ENCODE results near the gene ZNF660. TPM values are rescaled to one million over a fixed set of nuclear protein-coding genes. Genes with fewer than 3 reads are reported as not detected.

ZNF660 gene
- total RNA-seq, 2 experiments from 2014 or later, result 1.0 to 1.2 TPM

DNA sequence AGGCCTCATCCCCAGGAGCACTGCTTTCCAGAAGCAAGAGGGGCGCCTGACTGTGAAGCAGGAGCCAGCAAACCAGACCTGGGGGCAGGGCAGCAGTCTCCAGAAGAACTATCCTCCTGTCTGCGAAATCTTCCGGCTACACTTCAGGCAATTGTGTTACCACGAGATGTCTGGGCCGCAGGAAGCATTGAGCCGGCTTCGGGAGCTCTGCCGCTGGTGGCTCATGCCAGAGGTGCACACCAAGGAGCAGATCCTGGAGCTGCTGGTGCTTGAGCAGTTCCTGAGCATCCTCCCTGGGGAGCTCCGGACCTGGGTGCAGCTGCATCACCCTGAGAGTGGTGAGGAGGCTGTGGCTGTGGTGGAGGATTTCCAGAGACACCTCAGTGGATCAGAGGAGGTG is 27.7 kb upstream of the ZNF660 start:
- Mint-ChIP-seq H3K27me3 (no peaks in the 10 kb centered on the region), H3K36me3 (ENCODE audit: low read depth) (peaks cover 53% of the 10 kb centered on the region), H3K9me3 (peaks cover 9% of the 10 kb centered on the region), H3K4me3 (no peak overlapping the region), H3K27ac (no peak overlapping the region), H3K4me1 (ENCODE audit: low read depth) (peaks cover 19% of the 10 kb centered on the region)
- ChIA-PET CTCF (interaction anchor here (1.0 to 1.4 kb wide), 2 partner anchors 24 to 356 kb away, joined by 3 read pairs; no protein-coding TSS in a partner anchor), POLR2A (interaction anchor here (1.5 kb wide), 1 partner anchor 205 kb away, joined by 3 read pairs; the partner anchor contains the start of gene KIF15)
- no peak for DNase-seq
- no peak for ATAC-seq
- intact Hi-C loops (cut with micrococcal nuclease), result no loop called here
- TF ChIP-seq, protein P1, sequence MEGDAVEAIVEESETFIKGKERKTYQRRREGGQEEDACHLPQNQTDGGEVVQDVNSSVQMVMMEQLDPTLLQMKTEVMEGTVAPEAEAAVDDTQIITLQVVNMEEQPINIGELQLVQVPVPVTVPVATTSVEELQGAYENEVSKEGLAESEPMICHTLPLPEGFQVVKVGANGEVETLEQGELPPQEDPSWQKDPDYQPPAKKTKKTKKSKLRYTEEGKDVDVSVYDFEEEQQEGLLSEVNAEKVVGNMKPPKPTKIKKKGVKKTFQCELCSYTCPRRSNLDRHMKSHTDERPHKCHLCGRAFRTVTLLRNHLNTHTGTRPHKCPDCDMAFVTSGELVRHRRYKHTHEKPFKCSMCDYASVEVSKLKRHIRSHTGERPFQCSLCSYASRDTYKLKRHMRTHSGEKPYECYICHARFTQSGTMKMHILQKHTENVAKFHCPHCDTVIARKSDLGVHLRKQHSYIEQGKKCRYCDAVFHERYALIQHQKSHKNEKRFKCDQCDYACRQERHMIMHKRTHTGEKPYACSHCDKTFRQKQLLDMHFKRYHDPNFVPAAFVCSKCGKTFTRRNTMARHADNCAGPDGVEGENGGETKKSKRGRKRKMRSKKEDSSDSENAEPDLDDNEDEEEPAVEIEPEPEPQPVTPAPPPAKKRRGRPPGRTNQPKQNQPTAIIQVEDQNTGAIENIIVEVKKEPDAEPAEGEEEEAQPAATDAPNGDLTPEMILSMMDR (IDR thresholded peaks at IDR 0.05), result no peak

DNA sequence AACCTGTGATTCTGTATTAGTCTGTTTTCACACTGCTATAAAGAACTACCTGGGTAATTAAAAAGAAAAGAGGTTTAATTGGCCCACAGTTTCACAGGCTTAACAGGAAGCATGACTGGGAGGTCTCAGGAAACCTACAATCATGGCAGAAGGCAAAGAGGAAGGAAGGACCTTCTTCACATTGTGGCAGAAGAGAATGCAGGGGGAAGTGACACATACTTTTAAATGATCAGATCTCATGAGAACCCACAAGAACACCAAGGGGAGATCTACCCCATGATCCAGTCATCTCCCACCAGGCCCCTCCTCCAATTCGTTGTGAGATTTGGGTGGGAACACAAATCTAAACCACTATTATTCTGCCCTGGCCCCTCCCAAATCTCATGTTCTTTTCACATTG is 23.7 kb upstream of the ZNF660 start:
- TF ChIP-seq, protein P1 (IDR thresholded peaks at IDR 0.05), result no peak
- peaks cover 17% of the 10 kb centered on the region for H3K9me3 Mint-ChIP-seq
- intact Hi-C loops (cut with micrococcal nuclease), result no loop called here
- peaks cover 81% of the 10 kb centered on the region for H3K36me3 Mint-ChIP-seq (ENCODE audit: low read depth)
- ATAC-seq (no peak), DNase-seq (no peak)
- CTCF ChIA-PET, result no interaction called here
- POLR2A ChIA-PET, result no interaction called here
- no peak overlapping the region for H3K27ac Mint-ChIP-seq
- peaks cover 14% of the 10 kb centered on the region for H3K4me1 Mint-ChIP-seq (ENCODE audit: low read depth)
- no peaks in the 10 kb centered on the region for H3K27me3 Mint-ChIP-seq
- H3K4me3 Mint-ChIP-seq, result no peak overlapping the region

DNA sequence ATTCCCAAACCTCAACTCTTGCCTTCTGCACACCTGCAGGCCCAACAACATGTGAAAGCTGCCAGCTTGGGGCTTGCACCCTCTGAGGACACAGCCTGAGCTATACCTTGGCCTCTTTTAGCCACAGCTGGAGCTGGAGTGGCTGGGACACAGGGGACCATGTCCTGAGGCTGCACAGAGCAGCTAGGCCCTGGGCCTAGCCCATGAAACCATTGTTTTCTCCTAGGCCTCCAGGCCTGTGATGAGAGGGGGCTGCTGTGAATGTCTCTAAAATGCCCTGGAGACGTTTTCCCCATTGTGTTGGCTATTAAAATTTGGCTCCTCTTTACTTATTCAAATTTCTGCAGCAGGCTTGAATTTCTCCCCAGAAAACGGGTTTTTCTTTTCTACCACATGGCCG is 22.6 kb upstream of the ZNF660 start:
- peaks cover 21% of the 10 kb centered on the region for H3K9me3 Mint-ChIP-seq
- ChIA-PET POLR2A (no interaction called here), CTCF (no interaction called here)

DNA sequence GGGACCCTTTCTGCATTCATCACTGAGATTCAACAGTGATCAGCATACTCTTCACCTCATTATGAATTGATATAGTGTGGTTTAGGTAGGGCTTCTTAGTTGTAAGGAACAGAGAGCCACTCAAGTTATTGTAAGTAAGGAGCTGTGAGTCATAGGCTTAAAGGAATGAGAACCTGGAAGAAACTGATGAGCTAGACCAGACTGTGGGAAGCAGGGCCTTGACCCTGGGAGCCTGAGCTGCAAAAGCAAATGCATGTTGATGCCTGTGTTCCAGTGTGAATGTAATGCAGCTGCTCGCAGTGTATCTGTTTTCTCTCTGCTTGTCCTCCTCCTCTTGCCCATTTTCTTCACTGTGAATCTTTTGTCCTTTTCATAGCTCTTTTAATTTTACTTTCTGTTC is 16.2 kb upstream of the ZNF660 start:
- intact Hi-C loops (cut with micrococcal nuclease), result no loop called here
- Mint-ChIP-seq H3K36me3 (ENCODE audit: low read depth) (peaks cover 86% of the 10 kb centered on the region), H3K9me3 (peaks cover 57% of the 10 kb centered on the region), H3K27me3 (no peaks in the 10 kb centered on the region), H3K27ac (no peak overlapping the region), H3K4me1 (ENCODE audit: low read depth) (no peaks in the 10 kb centered on the region), H3K4me3 (no peak overlapping the region)
- ChIA-PET CTCF (no interaction called here), POLR2A (no interaction called here)
- no peak for ATAC-seq
- no peak for DNase-seq
- TF ChIP-seq, protein P1 (IDR thresholded peaks at IDR 0.05), result no peak

More for the DNA sequence above, 22.6 kb upstream of the ZNF660 start:
- H3K4me3 Mint-ChIP-seq, result no peak overlapping the region
- ATAC-seq, result no peak
- no peak for DNase-seq
- peaks cover 8% of the 10 kb centered on the region for H3K4me1 Mint-ChIP-seq (ENCODE audit: low read depth)
- peaks cover 83% of the 10 kb centered on the region for H3K36me3 Mint-ChIP-seq (ENCODE audit: low read depth)
- intact Hi-C loops (cut with micrococcal nuclease), result no loop called here
- H3K27me3 Mint-ChIP-seq, result no peaks in the 10 kb centered on the region
- H3K27ac Mint-ChIP-seq, result no peak overlapping the region
- TF ChIP-seq, protein P1 (IDR thresholded peaks at IDR 0.05), result no peak

DNA sequence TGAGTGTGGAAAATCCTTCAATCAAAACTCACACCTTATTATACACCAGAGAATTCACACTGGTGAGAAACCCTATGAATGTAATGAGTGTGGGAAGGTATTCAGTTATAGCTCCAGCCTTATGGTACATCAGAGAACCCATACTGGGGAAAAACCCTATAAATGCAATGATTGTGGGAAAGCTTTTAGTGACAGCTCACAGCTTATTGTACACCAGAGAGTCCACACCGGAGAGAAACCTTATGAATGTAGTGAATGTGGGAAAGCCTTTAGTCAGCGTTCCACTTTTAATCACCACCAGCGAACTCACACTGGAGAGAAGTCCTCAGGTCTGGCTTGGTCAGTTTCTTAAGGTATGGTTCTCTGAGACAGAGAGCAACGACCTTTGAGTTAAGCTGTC is 13.7 kb upstream of the ZNF660 start:
- H3K4me3 Mint-ChIP-seq, result no peak overlapping the region
- no peak for DNase-seq

More for the DNA sequence above, 13.7 kb upstream of the ZNF660 start:
- TF ChIP-seq, protein P1 (IDR thresholded peaks at IDR 0.05), result no peak
- Mint-ChIP-seq H3K27me3 (no peaks in the 10 kb centered on the region), H3K9me3 (peaks cover 54% of the 10 kb centered on the region), H3K36me3 (ENCODE audit: low read depth) (peaks cover 62% of the 10 kb centered on the region), H3K4me1 (ENCODE audit: low read depth) (no peaks in the 10 kb centered on the region), H3K27ac (no peak overlapping the region)
- no peak for ATAC-seq
- ChIA-PET CTCF (no interaction called here), POLR2A (no interaction called here)
- intact Hi-C loops (cut with micrococcal nuclease), result no loop called here

Measured in activated CD8-positive, alpha-beta T cell treated with anti-CD3 and anti-CD28 coated beads for 36 hours (primary cell).